NCI-H226 (cell line): ENCODE data around the gene SLC49A3.
"Not testable (repeated sequence)": the region's sequence is repeated elsewhere in the genome, so short reads cannot be mapped to it uniquely, and the experiment has no call there.

Experiments used
- DNase-seq: peaks from one replicate; pipeline ENCODE4 v3.0.0-alpha.2; 2015

SLC49A3 gene

DNA sequence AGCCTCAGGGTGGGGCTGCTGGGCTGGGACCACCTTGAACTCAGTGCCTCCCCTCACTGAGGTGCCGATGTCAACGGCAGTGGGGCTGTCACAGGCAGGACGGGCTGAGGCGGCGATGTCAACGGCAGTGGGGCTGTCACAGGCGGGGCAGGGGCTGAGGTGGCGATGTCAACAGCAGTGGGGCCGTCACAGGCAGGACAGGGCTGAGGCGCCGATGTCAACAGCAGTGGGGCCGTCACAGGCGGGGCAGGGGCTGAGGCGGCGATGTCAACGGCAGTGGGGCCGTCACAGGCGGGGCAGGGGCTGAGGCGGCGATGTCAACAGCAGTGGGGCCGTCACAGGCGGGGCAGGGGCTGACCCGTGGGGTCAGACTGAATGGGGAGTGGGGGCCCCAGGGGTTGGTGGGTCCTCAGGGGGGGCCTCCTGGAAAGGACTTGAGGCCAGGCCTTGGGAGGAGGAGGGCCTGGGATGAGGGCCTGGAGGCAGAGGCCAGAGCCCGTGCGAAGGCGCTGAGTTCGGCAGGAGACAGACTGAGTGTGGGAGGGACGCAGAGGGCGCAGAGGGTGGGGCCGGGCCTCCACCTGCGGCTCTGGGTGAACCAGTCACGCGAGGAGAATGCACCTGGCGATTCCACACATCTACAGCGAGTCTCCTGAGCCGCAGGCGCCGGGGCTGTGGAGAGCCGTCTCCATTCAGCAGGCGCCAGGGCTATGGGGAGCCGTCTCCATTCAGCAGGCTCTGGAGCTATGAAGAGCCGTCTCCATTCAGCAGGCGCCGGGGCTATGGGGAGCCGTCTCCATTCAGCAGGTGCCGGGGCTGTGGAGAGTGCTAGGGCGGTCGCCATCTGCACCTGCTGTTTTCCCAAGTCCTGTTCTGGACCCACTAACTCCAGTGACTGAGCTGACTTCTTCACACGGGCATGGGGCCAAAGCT is 37.7 kb downstream of the SLC49A3 start:
- DNase-seq: no peak

DNA sequence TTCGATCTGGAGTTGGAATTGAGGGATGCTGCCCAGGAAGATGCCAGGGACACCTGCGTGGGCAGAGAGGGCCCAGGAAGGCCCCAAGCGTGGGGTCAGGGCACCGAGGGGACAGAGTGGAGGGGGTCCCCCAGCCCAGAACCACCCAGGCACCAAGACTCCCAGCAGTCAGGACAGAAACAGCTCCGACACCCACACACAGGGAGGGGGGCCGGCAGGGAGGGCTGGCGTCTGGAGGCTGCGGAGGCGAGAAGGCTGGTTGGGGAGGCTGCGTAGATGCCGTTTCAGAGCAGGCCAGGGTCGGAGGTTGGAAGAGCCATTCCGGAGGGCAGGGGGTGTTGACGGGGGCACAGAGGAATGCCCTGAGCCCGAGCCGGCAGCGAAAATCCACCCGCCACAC is 38.5 kb downstream of the SLC49A3 start:
- DNase-seq: no peak

DNA sequence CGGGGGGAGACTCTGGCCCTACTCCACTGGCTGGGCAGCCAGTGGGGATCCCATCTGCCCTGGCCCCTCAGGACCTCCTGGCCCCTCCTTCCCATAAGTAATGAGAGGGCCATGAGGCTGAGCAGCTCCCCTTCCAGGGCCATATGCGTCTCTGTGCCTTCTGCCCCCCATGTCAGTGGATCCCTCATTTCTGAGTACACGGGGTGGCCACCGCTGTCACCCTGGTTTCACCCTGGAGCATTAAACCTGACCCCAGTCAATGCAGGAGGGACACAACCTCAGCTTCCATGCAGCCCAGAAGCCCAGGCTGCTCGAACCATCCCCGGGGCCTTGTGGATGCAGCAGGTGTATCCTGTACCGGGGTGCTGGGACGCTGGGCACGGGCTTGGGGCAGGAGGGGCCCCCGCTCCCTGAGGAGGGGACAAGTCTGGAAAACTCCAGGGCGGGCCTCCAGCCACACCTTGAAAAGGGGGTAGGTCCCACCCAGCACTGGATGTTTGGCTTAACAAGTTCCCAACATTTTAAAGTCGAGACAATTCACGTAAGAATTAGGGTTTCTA is 39.1 kb downstream of the SLC49A3 start:
- no peak for DNase-seq

DNA sequence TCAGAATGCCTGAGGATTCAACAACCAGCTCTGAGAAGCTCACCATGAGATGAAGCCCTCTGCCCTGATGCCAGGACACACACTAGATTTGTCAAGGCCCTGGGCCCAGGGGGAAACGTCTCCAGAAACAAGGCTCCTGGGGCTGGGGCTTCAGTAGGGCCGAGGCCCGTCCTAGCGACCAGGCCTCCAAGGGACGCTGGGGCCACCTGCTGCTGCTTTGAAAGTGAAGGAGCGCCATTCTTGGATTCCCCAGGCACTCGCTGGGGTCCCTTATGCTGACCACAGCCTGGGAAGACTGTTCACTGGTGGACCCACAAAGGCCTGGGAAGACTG is 39.7 kb downstream of the SLC49A3 start:
- DNase-seq: no peak

DNA sequence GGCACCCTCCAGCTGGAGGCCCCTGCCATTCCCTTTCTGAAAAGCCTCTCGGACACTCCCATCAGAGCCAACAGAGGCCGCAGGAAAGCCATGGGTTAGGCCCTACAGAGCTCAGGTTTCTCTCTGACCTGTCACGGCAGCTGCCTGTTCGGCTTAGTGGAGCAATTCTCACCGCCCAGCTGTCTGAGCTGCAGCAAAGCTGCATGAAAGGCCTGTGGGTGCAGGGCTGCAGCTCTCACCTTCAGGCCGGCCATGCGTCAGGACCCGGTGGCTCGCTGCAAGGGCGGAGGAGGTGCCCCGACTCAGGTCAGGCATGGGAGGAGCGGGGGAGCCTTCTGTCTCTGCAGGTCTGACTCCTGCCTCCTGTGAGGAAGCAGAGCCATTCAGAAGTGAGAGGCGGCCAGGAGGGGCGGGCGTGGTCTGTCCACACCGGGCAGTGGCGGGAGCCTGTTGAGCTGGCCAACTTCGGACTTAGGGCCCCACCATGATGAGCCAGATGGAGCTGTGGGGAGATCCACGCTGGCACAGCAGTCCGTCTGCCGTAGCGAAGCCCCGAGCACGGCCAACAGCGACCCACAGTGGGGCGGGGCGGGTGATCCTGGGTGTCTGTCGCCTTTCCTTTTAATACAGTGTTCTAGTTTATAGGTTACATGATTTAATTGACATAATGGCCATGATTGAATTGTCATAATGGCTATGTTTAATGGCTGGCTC is 40.2 kb downstream of the SLC49A3 start:
- no peak for DNase-seq

DNA sequence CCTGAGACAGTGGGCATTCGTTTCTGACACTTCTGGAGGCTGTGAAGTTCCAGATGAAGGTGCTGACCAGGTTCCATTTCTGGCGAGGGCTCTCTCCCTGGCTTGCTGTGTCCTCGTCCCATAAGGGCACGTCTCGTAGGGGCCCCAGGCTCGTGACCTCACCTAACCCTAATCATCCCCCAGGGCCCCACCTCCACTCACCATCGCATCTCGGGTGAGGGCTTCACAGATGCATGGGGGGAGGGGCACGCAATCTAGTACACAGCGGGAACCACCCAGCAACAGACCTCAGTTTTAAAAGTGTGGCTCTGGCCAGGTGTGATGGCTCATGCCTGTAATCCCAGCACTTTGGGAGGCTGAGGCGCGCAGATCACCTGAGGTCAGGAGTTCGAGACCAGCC is 41.5 kb downstream of the SLC49A3 start:
- DNase-seq: no peak

DNA sequence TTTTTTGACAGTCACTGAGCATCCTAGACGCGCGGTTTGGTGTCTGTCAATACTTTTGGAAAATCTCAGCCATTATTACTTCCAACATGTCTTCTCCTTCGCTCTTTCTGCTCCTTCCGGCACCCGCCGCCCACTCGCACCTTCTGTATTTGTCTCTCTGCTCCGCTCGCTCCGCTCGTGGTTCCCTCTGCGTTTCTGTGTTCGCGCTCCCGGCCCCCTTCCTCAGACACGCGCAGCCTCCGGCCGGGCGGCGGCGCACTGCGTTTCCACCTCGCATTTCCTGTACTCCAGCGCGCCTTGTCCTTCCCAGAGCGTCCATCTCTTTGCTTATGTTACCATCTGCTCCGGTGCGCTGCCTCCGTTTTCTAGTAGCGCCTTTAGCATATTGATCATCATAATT is 42.5 kb downstream of the SLC49A3 start:
- DNase-seq: no peak

DNA sequence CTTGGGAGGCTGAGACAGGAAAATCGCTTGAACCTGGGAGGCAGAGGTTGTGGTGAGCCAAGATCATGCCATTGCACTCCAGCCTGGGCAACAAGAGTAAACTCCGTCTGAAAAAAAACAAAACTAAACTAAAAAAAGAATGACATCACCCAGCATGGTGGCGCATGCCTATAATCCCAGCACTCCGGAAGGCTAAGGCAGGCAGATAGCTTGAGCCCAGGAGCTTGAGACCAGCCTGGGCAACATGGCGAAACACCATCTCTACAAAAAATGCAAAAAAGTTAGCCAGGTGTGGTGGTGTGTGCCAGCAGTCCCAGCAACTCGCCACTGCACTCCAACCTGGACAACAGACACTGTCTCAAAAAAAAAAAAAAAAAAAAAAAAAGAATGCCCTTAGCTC is 46.6 kb downstream of the SLC49A3 start:
- not testable (repeated sequence) for DNase-seq

DNA sequence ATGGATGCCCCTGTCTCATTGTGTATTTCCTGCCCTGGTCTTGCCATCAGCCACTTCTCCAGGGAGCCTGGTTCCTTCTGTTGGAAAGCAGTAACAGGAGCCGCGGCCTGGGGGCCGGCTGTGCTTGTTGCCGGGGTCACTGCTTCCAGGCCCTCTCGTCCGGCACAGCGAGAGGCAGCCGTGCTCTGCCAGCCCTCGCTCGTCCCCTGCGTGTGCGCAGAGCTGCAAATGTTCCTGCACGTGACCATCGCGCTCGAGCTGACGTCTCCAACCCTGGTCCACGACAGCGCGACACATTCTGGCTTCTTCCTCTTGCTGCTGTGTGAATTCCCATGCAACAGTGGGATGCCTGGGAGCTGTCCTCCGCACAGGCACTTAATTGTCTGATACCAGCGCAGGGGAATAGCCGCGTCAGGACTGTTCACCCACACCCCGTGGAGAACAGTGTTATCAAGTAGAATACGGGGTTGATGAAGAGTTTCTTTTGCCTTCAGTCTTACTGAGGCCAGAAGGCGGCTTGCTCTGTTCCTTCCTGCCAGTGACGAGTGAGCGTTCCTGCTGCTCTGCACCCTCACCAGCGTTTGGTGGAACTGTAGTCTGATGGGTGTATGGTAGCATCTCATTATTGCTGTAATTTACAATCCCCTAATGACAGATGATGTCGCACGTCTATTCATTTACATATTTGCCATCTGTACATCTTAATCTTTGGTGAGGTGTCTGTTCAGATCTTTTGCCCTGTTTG is 51.2 kb downstream of the SLC49A3 start:
- no peak for DNase-seq

DNA sequence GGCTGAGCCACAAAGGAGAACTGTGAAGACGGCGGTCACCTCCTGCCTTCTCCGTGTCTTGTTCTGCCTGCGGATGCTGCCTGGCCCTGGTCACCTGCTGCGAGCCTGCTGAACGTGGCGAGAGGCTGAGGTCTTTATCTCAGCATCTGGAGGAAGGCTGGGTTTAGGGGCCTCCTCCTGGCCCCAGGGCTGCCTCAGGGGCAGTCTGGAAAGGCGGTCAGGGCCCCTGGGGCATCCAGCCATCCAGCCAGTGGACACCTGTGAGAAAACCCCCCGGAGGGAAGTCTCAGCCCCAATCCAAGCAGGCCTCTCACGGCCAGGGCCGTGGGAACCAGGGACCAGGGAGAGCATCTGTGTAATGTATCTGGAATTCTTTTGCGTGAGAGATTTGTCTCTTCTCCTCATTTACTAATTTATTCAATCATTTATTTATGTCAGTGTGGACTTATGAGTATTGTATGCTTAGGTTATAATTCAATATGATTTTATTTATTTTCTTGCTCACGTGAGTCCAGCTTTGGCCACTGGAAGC is 52.3 kb downstream of the SLC49A3 start:
- no peak for DNase-seq

DNA sequence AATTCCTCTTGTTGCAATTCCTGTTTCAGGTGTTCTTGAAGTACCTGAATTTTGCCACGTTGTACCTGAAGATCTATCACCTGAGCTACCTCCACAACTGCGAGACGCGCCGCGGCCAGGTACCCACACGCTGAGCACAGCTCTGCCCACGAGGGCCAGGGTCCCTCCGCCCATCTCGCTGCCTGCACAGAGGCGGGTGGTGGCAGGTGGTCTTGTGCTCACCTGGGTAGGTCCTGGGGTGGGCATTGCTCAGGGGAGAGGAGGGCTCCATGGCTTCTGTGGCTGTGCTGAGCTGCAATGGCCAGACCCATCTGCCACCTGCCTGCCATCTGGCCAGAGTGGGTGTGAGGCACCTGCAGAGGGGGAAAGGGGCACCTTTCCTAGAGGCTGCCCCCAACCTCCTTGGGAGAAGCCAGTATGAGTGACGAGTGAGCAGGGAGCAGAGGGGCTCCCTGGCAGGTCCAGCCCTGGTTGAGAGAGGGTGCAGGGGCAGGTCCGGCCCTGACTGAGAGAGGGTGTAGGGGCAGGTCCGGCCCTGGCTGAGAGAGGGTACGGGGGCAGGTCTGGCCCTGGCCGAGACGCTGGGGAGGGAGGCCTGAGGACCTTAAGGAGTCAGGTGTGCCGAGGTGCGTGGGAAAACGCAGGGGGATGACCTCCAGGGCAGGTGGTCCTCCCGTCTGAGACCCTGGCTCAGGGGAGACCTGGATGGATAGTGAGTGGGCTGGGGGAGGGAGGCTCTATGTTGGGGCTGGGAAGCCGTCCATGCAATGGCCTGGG is 52.9 kb downstream of the SLC49A3 start:
- DNase-seq: no peak

DNA sequence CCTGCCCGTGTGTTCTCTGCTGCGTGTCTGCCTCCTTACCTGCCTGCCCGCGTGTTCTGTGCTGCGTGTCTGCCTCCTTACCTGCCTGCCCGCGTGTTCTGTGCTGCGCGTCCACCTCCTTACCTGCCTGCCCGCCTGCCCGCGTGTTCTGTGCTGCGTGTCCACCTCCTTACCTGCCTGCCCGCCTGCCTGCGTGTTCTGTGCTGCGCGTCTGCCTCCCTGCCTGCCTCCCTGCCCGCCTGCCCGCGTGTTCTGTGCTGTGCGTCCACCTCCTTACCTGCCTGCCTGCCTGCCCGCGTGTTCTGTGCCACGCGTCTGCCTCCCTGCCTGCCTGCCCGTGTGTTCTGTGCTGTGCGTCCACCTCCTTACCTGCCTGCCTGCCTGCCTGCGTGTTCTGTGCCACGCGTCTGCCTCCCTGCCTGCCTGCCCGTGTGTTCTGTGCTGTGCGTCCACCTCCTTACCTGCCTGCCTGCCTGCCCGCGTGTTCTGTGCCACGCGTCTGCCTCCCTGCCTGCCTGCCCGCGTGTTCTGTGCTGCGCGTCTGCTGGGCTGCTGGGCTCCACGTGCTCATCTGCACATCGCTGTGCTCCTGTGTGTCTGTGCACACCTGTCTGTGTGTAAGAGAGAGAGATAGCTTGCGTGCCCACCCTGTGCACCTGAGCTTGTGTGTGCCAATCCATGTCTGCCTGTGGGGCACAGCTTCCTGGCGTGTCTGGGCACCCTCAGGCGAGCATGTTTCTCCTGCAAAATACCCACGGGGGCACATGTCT is 53.7 kb downstream of the SLC49A3 start:
- not testable (repeated sequence) for DNase-seq

DNA sequence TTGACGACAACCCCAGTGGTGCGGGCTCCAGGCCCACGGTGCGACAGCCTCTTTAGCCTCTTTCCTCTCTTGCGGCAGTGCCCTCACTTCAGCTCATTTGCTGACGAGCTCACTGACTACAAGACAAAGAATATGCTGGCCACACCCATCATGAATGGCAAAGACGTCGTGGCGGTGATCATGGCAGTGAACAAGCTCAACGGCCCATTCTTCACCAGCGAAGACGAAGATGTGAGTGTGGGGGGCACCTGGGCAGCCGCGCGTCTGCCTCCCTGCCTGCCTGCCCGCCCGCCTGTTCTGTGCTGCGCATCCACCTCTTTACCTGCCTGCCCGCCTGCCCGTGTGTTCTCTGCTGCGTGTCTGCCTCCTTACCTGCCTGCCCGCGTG is 54.4 kb downstream of the SLC49A3 start:
- DNase-seq: no peak

DNA sequence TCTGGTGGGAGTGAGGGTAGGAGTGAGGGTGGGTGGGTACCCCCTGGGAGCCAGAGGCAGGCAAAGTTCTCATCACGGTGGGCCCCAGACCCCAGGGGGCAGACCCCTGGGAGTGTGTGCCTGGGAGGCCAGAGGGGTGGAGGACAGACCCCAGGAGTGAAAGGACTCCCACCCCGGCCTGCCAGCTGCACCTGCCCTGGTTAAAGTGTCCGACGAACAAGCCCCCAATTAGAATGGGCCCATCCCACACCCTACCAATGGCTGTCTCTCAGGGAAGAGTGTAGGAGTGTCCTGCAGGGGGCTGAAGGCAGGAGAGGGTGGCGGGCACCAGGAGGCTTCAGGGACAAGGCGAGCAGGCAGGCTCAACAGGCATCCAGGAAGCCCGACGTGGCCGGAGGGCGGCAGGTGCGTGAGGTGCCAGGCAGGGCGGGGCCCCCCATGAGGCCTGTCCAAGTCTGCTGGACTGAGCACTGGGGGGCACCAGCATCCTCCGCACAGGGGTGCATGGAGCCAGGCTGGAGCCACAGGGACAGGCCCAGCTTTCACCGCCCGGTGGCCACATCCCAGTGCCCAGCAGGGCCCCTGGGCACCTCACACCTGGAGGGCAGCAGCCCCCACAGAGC is 54.9 kb downstream of the SLC49A3 start:
- DNase-seq: no peak

DNA sequence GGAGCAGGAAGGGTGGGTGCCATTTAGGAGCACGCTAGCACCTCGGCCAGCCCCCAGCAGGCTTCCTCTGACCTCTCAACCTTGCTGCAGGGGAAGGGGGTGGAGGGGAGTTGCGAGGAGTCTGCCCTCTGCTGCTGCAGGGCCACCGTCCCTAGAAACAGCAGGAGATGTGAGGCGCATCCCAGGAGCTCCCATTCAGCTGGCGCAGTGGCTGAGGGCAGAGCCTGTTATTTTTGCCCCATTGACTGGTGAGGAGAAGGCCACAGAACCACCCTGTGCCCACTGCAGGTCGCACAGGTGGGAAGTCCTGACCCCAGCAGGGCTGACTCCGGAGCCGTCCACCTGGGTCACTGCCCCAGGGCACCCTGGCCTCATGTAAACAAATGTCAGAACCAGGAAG is 55.5 kb downstream of the SLC49A3 start:
- DNase-seq: no peak

DNA sequence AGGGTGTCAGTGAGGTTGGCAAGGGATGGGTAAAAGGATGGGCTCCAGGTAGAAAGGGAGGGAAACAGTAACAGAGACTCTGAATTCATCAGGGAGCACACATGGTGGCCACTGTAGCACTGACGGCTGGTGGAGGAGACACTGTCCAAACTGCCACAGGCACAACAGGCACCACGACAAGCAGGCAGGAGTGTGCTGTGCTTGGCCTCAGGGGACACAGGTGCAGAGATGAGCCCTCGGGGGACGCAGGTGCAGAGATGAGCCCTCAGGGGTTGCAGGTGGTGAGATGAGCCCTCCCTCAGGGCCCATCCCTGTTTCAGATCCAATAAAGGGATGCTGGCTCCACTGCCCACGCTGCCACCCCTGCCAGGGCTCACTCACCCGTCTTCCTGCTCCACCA is 56.0 kb downstream of the SLC49A3 start:
- DNase-seq: no peak

DNA sequence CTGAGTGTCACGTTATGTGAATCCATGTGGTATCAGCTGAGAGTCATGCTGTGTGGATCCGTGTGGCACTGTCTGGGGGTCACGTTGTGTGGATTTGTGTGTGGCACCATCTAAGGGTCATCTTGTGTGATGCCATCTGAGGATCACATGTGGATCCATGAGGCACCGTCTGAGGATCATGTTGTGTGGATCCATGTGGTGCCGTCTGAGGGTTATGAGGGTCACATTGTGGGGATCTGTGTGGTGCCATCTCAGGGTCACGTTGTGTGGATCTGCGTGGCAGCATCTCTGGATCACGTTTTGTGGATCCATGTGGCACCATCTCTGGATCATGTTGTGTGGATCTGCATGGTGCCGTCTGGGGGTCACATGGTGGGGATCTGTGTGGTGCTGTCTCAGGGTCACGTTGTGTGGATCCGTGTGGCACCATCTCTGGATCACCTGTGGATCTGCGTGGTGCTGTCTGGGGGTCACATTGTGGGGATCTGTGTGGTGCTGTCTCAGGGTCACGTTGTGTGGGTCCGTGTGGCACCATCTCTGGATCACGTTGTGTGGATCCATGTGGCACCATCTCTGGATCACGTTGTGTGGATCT is 56.7 kb downstream of the SLC49A3 start:
- DNase-seq: no peak
